T-helper 2 cell (primary cell): ENCODE results near the gene SLC9A3.
"Not testable (repeated sequence)": the region's sequence is repeated elsewhere in the genome, so short reads cannot be mapped to it uniquely, and the experiment has no call there.

Source experiments
- DNase-seq, 5 experiments: peaks; one replicate each; pipeline versions ENCODE4 v3.0.0 to v3.0.0-alpha.2; 2012 to 2022

Gene SLC9A3

DNA sequence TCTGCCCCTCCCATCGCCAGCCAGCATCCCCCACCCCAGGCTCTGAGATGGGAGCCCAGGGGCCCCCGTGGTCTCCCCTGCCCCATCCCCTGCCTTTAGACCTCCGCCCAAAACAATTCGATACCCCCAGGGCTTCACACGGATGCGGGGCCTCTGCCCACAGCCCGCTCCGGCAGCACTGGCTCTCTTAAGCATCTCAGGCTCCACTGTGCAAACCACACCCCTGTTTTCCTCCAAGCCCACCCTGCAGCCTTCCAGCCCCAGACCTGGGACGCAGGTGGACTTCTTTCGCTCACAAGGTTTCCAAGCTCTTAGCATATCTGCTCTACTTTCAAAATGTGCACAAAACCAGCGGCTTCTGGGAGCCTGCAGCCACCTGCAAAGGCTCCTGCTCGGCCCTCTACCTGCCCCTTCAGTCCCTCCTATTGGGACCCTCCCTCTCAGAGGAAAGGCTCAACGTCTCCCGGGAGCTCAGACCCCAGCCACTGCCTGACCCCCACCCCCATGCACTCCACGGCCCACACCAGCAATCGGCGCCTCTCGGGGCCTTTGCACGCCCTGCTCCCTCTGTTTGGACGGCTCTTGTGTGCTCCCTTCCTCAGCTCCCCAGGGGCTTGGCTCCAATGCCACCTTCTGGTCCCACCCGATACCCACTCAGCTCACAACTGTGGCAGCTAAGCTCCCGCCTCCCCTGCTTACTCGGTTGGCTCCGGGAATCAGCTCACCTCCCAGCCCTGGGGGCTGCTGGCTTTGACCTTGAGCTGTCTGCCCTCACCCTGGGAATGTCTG lies 918 bp upstream of the SLC9A3 start:
- DNase-seq: no peak

DNA sequence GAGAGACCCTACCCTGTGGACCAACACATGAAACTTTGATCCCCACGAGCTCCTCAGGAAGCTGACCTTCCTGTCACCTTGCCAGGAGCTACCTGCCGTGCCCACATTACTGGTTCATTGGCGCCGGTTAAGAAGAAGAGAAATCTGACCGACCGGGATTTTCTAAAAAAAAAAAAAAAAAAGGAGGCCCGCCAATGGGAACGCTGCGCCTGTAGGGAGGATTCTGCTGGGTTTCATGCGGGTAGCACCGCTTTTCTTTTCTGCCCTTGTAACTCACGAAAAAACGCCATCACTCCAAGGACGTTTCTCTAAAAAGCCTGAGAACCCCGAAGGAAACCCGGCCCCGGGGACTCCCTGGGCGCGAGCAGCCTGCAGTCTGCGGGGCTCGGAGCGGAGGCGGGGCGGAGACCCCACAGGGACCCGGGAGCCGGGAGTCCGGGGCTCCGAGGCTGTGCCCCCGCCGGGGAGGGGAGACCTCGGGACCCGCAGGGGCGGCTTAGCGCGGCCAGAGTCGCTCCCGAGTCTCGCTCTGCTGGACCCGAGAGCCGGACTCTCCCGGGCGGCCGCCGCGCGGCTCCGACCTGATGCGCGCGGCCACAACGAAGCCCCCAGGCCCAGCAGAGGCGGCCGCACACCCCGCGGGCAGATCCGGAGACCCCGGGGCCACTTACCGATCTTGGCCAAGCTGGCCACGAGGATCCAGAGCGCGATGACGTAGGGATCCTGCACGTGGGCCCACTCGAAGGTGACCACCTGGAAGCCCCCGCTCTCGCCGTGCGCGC lies 617 bp downstream of the SLC9A3 start:
- no peak for DNase-seq

DNA sequence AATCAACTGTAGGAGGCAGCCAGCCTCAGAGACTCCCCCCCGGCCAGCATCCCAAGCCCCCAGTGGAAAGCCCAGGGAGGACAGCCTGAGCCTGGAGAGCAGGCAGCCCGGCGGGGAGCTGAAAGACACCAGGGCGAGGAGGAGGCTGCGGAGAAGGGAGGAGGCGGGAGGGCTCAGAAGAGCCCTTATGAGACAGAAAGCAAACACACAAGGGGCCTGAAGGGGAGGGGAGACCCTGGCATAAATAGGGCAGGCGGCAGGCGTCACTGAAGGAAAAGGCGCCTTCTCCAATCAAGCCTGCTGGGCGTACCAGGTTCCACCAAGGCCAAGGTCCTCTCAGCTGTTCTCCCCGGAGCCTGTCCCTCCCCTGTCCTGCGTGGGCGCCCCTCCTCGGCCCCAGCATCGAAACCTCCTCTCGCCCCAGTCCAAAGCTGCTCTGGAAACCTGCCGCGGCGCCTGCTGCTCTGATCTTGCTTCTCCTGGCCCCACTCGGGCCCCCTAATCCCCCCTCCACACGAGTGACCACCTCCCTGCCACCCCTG lies 1.3 kb downstream of the SLC9A3 start:
- no peak for DNase-seq

DNA sequence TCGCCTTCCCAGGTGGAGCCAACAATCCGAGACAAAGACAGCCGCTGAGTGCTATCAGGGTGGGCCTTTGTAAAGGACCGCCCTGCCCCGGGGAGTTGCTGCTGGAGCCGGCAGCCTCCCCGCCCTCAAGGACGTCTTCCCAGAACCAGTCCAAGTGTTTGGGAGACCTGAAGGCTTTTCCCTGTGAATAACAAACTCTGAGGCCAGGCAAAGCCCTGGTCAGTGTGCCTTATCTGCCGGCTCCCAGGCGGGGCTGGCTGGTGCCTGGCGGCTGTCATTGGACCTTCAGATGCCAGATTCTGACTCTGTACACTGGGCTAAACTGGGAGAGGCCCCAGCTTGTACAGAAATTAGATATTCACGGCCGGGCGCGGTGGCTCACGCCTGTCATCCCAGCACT lies 2.1 kb downstream of the SLC9A3 start:
- DNase-seq: no peak

DNA sequence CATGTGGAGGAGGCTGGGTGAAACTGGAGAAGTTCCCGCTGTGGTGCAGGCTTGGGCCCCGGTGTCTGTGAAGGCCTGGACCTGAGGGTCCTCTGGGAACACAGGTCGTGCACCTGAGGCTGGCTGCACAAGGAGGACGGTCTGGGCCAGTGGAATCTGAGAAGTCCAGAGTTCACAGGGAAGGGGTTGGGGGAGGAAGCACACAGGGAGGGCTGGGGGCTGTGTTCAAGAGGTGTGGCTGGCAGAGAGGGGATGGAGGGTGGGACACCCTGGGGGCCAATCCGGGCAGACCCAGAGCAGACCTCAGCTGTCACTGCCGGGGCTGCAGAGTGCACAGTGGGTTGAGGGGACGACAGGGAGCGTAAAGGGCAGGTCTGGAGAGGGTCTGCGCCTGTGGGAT lies 2.6 kb downstream of the SLC9A3 start:
- no peak for DNase-seq

DNA sequence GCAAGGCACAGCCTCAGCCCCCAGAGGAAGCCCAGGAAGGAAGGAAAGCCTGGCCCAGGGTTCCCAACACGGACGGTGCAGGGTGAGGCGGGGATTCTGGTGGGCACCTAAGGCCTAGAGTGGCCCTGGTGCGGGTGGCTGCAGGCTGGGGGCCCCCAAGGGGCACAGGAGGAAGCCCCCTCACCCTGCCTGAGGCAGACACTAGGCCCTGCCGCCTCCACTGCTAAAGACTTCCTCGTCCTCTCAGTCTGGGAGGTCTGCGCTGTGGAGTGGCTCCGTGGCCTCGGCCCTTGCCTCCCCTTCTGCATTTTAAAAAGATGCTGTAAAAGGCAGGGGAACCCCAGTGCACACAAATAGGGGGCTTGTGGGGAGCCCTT lies 3.4 kb downstream of the SLC9A3 start:
- no peak for DNase-seq

DNA sequence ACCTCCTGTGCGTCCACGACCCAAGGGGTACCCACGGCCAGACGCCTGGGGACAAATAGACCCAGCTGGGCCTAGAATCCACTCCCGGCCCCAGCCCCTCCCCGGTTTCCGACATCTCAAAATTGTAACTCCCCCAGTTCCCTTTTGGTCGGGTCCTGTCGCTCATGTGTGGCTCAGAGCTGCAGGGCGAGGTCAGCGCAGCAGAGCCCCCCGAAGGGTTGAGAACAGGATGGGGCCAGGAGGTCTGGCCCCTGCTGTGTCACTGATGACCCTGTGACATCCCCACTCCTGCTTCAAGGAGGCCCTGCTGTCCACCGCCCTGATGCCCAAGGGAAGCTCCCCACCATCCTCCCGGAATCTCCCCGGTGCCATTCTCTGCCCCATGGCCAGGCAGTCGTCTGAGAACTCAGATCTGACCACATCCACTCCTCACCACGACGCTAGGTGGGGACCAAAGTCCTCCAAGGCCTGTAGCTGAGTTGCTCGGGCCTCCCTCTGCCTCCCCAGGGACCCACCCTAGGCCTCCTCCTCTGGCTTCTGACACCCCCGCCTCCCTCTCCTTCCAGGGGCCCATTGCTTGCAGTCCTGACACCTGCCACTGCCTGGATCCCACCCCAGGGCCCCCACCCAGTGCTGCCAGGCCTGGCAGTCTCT lies 3.9 kb downstream of the SLC9A3 start:
- DNase-seq: no peak

DNA sequence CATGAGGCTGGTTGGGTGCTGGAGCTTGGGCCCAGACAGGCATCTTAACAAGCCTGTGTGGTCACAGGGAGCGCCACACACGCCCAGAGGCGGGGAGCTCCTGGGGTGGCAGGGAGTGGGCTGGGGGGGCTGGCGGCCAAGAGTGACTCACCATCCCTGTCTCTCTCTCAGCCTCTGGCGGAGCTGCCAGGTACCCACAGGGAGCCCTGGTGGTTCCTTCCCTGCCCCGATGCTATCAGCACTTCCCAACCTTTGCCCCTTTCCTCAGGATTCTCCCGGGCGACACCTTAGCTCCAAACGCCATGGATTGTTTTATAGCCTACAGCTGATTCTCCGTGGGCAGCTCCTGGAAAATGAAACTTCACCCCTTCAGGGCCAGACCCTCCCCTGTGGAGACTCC lies 5.5 kb downstream of the SLC9A3 start:
- DNase-seq: no peak

DNA sequence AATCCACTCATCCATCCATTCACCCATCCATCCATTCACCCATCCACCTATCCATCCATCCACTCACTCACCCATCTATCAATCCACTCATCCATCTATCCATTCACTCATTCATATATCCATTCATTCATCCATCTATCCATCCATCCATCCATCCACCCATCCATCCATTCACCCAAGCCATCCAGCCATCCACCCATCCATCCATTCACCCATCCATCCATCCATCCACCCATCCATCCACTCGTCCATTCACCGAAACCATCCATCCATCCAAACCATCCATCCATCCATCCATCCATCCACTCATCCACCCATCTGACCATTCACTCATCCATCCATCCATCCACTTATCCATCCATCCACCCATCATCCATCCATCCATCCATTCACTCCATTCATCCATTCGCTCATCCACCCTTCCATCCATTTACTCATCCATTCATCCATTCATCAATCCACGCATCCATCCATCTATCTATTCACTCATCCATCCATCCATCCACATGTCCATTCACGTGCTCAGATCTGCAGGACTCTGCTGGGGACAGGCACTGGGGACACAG lies 6.6 kb downstream of the SLC9A3 start:
- no peak for DNase-seq

DNA sequence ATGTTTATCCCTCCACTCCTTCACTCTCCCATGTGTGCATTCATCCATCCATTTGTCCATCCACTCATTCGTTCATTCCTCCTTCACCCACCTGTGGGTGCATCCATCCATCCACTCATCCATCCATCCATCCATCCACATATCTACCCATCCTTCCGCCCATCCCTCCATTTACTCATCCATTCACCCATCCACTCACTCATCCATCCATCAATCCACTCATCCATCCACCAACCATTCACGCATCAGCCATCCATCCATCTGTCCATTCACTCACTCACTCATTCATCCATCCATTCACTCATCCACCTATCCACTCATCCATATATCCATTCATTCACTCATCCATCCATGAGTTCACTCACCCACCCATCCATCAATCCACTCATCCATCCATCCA lies 7.3 kb downstream of the SLC9A3 start:
- DNase-seq: no peak

DNA sequence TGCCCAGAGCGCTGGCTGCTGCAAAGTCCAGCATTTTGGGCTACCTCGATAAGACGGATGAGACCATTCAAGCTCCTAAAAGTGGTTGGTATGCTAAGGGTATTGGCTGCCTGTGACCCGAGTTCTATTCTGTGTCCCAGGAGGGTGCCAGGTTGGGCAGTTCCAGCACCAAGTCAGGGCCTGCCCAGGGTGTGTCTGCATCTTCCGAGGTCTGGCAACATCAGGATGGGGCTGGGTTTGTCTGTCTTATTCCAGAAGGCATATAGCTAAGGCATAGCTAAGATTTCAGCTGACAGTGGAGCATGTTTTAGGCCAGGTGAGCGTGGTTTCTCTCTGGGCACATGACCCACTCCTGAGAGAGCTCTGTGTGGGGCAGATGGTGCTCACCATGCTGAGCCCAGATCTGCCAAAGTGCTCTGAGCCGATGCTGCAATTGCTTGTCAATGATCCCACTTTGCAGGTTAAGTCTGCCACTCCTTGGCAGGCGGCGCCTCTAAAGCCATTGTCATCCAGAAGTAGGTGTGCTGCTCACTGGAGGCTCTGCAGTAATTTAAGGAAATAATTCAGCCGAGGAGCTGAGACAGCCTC lies 7.8 kb downstream of the SLC9A3 start:
- DNase-seq: no peak

DNA sequence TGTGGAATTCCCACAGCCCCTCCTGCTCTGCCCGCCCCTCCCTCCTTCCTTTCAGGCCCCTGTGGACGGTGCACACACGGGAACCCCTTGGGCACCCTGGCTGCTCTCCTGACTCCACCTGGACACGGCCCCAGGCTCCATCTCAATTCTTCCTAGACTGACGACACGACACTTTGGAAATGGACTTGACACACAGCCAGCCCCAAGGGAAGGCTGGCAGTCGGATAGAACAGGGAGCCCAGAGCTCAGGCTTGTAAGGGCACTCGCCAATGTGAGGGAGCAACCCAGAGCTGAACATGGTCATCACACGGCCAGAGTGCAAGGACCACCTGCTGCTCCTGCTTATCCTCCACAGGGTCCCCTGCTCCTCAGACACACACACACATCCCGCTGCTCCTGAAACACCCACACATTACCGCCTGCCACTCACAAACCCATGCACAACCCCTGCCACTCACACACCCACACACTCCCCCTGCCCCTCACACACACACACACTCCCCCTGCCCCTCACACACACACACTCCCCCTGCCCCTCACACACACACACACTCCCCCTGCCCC lies 8.9 kb downstream of the SLC9A3 start:
- no peak for DNase-seq

DNA sequence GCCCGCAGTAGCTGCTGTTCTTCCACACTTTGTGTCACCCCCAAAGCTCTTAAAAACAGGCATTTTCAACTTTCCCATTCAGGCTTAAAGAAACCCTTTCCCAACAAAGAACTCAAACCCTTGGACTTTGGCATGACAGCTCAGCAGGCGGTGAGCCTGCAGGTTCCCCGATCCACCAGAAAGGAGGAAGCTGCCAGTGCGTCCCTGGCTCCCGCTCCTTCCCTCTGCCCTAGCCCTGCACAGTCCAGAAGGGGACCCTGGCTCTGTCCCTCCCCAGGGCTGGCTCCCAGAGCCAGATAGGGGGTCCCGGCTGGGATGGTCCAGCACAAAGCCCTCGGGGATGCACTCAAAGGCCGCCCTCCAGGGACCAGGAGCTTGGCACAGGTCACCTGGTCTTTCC lies 9.6 kb downstream of the SLC9A3 start:
- DNase-seq: no peak

DNA sequence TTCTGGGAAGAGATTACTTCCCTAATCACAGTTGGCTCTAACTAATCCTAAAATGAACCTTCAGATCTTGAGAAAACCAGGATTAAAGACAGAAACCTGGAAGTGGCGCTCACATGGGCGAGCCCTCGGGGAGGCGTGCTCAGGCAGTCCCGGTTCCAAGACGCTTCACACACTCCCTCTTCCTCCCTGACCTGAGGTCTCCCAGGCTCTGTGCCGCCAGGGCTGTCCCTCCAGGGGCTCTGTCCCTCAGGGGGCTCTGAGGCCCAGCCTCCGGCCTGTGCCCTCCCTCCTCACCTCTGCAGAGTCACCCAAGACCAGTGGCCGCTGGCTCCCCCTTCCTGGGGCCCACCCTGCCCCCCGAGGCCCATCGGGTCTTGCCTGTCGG lies 10.2 kb downstream of the SLC9A3 start:
- DNase-seq: no peak

DNA sequence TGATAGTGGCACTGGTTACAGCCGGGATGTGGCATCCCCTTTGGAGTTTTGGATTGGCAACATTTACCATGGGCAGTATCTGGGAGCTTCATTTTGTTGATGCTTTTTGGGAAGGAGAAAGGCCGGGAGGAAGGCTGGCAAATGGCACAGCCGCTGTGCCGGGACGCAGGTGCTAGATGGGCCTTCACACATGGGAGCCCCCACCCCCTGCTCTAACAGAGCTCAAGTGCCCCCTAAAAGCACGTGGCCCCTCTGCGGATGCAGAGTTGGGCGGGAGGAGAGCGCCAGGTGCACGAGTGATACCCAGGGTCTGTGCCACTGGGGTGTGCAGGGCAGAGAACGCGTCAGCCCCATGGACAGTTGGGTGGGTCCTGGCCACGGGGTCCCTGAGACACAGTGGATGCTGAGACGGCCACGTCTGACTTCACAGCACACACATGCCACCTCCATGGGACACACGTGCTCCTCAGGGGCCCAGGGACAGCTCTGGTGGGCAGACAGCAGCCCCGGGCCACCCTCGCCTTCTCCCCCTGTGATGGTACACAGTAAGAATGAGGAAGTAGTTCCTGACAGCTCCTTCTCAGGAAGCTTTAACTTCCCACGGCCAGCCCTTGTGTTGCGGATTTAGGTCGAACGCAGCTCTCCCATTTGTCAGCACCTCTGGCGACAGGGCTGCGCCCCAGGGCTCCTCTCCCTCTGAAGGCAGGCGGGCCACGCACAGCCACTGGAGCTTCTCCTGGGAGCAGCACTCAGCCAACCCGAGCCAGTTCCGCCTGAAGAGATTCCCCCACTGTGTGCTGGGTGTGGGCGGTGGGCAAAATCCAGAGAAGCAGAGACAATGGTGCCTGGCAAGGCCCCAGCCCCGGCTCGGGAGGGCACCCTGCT lies 10.8 kb downstream of the SLC9A3 start:
- DNase-seq: no peak

DNA sequence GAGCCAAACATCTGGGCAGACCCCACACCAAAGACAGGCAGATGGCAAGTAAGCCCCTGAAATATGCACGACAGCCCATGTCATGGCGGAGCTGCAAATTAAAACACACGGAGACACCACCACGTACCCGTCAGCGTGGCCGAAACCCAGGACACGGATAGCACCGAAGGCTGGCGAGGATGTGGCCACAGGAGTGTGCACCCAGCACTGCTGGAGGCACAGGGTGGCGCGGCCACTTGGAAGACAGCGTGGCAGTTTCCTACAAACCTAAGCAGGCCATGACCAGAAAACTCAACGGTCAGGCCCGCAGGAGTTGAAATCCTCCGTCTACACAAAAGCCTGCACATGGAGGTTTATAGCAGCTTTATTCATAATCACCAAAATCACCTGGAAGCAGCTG lies 12.8 kb downstream of the SLC9A3 start:
- DNase-seq: no peak

DNA sequence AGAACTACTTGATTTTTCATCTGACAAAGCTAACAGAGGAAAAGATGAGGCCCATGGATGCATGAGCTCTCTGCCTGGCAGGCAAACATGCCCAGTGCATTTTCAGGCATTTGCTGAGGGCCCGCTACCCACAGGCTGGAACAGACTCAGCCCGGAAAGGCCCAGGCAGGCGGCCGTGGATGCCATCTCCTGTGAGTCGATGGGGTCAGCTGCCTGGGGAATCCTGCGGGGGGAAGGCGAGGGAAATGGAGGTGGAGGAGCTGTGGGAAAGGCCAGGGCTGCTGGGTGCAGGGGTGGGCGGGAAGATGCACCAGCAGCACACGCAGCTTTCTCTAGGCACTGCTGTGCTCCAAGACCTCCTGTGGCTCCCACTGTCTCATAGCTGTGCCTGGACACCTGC lies 13.7 kb downstream of the SLC9A3 start:
- DNase-seq: no peak

DNA sequence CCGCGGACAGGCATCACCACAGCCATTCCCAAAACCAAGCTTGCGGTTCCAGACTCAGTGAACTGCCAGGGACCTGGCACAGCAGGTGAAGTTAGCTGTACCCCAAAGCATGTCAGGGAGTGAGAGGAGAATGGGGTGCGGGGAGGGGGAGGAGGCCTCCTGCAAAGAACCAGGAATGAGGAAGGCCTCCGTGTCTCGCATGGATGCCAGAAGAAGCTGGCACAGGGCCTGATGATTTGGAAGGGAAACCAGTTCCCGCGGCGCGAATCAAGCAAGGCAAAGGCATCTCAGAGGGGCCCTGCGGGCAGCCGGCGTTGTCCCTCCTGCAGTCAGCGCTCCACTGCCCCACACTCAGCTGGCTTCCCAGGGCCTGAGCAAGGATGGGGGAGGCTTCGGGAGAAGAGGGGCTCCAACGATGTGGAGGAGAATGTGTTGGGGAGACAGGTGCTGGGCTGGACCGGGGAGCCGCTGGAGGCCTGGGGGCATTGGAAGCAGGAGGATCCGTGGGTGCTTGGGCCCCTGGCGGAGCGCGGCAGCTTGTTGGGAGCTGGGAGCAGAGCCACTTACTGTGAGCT lies 14.6 kb downstream of the SLC9A3 start:
- DNase-seq: no peak

DNA sequence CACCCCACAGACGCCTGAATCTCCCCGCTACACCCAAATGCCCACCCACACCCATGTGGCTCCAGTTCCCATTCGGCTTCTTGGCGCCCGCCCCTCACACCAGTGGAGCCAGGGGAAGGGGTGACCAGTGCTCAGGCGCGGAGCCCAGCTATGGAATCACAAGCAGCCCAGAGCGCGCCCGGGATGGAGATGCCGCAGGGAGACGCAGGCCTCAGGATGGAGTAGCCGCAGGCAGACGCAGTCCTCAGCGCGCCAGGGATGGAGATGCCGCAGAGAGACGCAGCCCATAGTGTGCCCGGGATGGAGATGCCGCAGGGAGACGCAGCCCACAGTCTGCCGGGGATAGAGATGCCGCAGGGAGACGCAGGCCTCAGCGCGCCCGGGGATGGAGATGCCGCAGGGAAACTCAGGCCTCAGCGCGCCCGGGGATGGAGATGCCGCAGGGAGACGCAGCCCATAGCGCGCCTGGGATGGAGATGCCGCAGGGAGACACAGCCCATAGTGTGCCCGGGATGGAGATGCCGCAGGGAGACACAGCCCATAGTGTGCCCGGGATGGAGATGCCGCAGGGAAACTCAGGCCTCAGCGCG lies 16.2 kb downstream of the SLC9A3 start:
- not testable (repeated sequence) for DNase-seq

DNA sequence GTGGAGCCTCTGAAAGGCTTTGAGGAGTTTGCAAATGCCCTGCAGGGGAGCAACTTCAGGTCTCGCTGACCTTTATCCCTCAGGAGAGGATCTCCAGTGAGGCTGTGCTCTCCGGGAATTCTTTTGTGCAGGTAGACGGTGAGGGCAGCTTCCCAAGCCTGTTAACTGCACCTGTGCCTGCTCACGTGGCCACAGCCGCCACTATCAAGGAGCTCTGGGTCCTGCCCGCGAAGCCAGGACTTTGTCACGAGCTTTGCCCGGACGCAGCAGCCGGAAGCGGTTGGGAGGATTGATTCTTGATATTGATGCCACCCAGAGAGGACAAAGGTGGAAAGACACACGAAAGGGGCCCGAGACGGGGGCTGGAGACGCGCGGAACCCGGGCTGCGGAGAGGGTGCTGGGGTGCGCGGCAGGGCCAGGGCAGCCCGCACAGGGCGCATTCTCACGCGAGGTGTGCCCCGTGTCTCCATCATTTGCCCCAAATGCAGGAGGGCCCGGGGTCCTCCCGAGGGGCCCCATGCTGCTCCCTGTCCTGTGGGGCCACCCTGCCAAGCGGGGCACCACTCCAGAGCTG lies 18.2 kb downstream of the SLC9A3 start:
- no peak for DNase-seq
